Measurements from ENCODE around the gene ATP2A2.

DNA sequence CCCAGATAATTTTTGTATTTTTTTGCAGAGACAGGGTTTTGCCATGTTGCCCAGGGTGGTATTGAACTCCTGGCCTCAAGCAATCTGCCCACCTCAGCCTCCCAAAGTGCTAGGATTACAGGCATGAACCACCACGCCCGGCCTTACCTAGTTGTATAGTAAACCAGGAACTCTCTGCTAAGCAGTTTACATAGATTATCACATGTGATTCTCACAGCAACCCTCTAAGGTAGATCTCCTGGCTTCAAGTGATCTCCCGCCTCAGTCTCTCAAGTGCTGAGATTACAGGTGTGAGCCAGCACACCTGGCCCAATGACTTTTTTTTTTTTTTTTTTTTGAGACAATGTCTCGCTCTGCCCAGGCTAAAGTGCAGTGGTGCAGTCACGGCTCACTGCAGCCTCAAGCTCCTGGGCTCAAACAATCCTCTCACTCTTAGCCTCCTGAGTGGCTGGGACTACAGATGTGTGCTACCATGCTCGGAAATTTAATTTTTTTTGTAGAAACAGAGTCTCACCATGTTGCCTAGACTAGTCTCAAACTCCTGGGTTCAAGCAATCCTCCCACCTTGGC lies 26.0 kb upstream of the ATP2A2 start:
- TF ChIP-seq, protein P1, sequence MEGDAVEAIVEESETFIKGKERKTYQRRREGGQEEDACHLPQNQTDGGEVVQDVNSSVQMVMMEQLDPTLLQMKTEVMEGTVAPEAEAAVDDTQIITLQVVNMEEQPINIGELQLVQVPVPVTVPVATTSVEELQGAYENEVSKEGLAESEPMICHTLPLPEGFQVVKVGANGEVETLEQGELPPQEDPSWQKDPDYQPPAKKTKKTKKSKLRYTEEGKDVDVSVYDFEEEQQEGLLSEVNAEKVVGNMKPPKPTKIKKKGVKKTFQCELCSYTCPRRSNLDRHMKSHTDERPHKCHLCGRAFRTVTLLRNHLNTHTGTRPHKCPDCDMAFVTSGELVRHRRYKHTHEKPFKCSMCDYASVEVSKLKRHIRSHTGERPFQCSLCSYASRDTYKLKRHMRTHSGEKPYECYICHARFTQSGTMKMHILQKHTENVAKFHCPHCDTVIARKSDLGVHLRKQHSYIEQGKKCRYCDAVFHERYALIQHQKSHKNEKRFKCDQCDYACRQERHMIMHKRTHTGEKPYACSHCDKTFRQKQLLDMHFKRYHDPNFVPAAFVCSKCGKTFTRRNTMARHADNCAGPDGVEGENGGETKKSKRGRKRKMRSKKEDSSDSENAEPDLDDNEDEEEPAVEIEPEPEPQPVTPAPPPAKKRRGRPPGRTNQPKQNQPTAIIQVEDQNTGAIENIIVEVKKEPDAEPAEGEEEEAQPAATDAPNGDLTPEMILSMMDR (IDR thresholded peaks at IDR 0.05), result no peak
- TF ChIP-seq EZH2 (IDR thresholded peaks at IDR 0.05), result no peak
- TF ChIP-seq EZH2phosphoT487 (IDR thresholded peaks at IDR 0.05), result no peak

Measured in neural progenitor cell (in vitro differentiated cells).